ENCODE measurements around the gene PRKN. TPM values are rescaled to one million over a fixed set of nuclear protein-coding genes. Genes with fewer than 3 reads are reported as not detected.
A peak's percentile ranks its signal among the peaks of the same experiment; 100 is the strongest.

Gene PRKN
- total RNA-seq, 4 donors from 2014 or later: 6.3 to 11.9 (median 9.5) TPM

DNA sequence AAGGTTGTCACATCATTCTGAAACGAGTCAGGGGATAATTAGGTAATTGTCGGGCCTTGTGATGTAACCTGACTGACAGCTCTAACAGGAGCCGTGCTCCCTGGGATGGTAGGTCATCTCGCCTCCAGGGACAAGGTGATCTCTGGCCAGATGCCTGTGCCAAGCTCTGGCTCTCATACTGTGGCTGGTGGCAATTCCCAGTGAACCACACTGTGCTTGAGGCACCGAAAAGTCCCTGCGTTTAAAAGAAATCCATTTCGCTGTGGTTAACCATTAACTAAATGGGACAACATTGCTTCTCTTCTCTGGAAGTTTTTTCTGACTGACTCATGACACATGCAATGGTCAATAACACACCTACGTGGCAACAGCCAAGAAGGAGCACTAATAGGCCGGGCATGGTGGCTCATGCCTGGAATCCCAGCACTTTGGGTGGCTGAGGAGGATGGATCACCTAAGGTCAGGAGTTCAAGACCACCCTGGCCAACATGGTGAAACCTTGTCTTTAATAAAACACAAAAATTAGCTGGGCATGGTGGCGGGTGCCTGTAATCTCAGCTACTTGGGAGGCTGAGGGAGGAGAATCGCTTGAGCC, 669.2 kb downstream of the PRKN start:
- intact Hi-C loops (cut with DNase I; ENCODE audit: low total_unique reads): no loop called here
- no peak for DNase-seq (ENCODE audit: low spot score in 2 of 2)
- H3K4me3 ChIP-seq (ENCODE audit: low read depth, poor library complexity, severe bottlenecking): no peak overlapping the region
- TF ChIP-seq, protein P1, sequence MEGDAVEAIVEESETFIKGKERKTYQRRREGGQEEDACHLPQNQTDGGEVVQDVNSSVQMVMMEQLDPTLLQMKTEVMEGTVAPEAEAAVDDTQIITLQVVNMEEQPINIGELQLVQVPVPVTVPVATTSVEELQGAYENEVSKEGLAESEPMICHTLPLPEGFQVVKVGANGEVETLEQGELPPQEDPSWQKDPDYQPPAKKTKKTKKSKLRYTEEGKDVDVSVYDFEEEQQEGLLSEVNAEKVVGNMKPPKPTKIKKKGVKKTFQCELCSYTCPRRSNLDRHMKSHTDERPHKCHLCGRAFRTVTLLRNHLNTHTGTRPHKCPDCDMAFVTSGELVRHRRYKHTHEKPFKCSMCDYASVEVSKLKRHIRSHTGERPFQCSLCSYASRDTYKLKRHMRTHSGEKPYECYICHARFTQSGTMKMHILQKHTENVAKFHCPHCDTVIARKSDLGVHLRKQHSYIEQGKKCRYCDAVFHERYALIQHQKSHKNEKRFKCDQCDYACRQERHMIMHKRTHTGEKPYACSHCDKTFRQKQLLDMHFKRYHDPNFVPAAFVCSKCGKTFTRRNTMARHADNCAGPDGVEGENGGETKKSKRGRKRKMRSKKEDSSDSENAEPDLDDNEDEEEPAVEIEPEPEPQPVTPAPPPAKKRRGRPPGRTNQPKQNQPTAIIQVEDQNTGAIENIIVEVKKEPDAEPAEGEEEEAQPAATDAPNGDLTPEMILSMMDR (IDR thresholded peaks at IDR 0.05): no peak
- TF ChIP-seq POLR2A (IDR thresholded peaks at IDR 0.05): no peak
- WGBS, 2 donors: 76 to 79% methylated on average over 11 of the region's 11 CpGs

- intact Hi-C loops (cut with DNase I; ENCODE audit: low total_unique reads): no loop called here
- WGBS, 2 donors: 57 to 62% methylated on average over 8 of the region's 8 CpGs
- no peak for DNase-seq (ENCODE audit: low spot score in 2 of 2)
- H3K4me3 ChIP-seq (ENCODE audit: low read depth, poor library complexity, severe bottlenecking): no peak overlapping the region
- TF ChIP-seq, protein P1 (IDR thresholded peaks at IDR 0.05): no peak
These were observed 670.8 kb downstream of the PRKN start for GRCh38 chr6:162056745-162057144.

- intact Hi-C loops (cut with DNase I; ENCODE audit: low total_unique reads): no loop called here
- 94 to 95% methylated on average over 11 of the region's 11 CpGs for WGBS, 2 donors
- no peak overlapping the region for H3K4me3 ChIP-seq (ENCODE audit: low read depth, poor library complexity, severe bottlenecking)
- TF ChIP-seq POLR2A (IDR thresholded peaks at IDR 0.05): no peak
- TF ChIP-seq, protein P1 (IDR thresholded peaks at IDR 0.05): peak in 1 of 3 donors; percentile 15
- DNase-seq (ENCODE audit: low spot score in 2 of 2): no peak
These were observed 671.5 kb downstream of the PRKN start for GRCh38 chr6:162056061-162056460.

- TF ChIP-seq POLR2A (IDR thresholded peaks at IDR 0.05): no peak
- TF ChIP-seq, protein P1 (IDR thresholded peaks at IDR 0.05): no peak
- 78 to 81% methylated on average over 7 of the region's 7 CpGs for WGBS, 2 donors
- no peak for DNase-seq (ENCODE audit: low spot score in 2 of 2)
- H3K4me3 ChIP-seq (ENCODE audit: low read depth, poor library complexity, severe bottlenecking): no peak overlapping the region
- intact Hi-C loops (cut with DNase I; ENCODE audit: low total_unique reads): no loop called here
These were observed 672.2 kb downstream of the PRKN start for GRCh38 chr6:162055365-162055764.

DNA sequence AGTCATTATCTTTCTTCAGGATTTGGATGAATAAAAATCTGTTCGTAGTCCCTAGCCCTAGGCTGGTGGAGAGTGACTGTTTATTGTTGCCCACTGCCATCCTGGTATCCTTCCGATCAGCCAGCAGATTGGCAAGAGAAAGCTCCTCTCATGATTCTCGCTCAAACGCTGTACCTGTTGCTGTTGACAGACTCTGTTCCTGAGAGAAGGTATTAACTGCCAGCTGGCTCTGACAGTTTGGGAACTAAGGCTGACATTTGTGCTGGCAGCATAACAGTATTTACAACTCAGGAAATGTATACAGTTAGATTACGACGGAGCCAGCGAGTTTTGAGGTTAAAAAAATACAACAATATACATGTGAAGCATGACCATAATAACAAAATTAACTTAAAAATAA, 674.5 kb downstream of the PRKN start:
- DNase-seq (ENCODE audit: low spot score in 2 of 2): no peak
- 82 to 88% methylated on average over 7 of the region's 7 CpGs for WGBS, 2 donors
- TF ChIP-seq, protein P1 (IDR thresholded peaks at IDR 0.05): no peak
- TF ChIP-seq POLR2A (IDR thresholded peaks at IDR 0.05): no peak
- intact Hi-C loops (cut with DNase I; ENCODE audit: low total_unique reads): no loop called here
- H3K4me3 ChIP-seq (ENCODE audit: low read depth, poor library complexity, severe bottlenecking): no peak overlapping the region

- 81 to 89% methylated on average over 8 of the region's 8 CpGs for WGBS, 2 donors
- no peak overlapping the region for H3K4me3 ChIP-seq (ENCODE audit: low read depth, poor library complexity, severe bottlenecking)
- TF ChIP-seq, protein P1 (IDR thresholded peaks at IDR 0.05): no peak
- no peak for TF ChIP-seq POLR2A (IDR thresholded peaks at IDR 0.05)
- intact Hi-C loops (cut with DNase I; ENCODE audit: low total_unique reads): no loop called here
- no peak for DNase-seq (ENCODE audit: low spot score in 2 of 2)
These were observed 677.0 kb downstream of the PRKN start for GRCh38 chr6:162050579-162050978.
